ENCODE measurements around the gene ARFRP1. TPM values are rescaled to one million over a fixed set of nuclear protein-coding genes. Genes with fewer than 3 reads are reported as not detected.

Gene ARFRP1
- total and polyA plus RNA-seq, 2 of the 13 experiments (the other 11 are each of a cell fraction or from before 2014, with no cell fraction given): 32.0 to 51.1 TPM

- H3K9ac ChIP-seq (ENCODE audit: insufficient read depth, low read depth, low read length): no peak overlapping the region
- ATAC-seq: no peak
- no peak overlapping the region for H3K4me2 ChIP-seq (ENCODE audit: low read depth, low read length)
- H3K79me2 ChIP-seq (ENCODE audit: insufficient read depth, low read length): no peaks in the 10 kb centered on the region
- H4K20me1 ChIP-seq (ENCODE audit: insufficient read depth, low read length): no peaks in the 10 kb centered on the region
- TF ChIP-seq MTA3 (CRISPR knock-in tag; IDR thresholded peaks at IDR 0.05) (no peak), ADNP (CRISPR knock-in tag; IDR thresholded peaks at IDR 0.05) (no peak), ZNF737 (CRISPR knock-in tag; IDR thresholded peaks at IDR 0.05; ENCODE audit: borderline replicate concordance) (0 out of 2 replicates have a peak, but pooled peaks have one; percentile 4), SMAD9 (CRISPR knock-in tag; IDR thresholded peaks at IDR 0.05) (no peak), HOXA3 (CRISPR knock-in tag; IDR thresholded peaks at IDR 0.05) (0 out of 2 replicates have a peak, but pooled peaks have one; percentile 23)
- TF ChIP-seq, protein P1, sequence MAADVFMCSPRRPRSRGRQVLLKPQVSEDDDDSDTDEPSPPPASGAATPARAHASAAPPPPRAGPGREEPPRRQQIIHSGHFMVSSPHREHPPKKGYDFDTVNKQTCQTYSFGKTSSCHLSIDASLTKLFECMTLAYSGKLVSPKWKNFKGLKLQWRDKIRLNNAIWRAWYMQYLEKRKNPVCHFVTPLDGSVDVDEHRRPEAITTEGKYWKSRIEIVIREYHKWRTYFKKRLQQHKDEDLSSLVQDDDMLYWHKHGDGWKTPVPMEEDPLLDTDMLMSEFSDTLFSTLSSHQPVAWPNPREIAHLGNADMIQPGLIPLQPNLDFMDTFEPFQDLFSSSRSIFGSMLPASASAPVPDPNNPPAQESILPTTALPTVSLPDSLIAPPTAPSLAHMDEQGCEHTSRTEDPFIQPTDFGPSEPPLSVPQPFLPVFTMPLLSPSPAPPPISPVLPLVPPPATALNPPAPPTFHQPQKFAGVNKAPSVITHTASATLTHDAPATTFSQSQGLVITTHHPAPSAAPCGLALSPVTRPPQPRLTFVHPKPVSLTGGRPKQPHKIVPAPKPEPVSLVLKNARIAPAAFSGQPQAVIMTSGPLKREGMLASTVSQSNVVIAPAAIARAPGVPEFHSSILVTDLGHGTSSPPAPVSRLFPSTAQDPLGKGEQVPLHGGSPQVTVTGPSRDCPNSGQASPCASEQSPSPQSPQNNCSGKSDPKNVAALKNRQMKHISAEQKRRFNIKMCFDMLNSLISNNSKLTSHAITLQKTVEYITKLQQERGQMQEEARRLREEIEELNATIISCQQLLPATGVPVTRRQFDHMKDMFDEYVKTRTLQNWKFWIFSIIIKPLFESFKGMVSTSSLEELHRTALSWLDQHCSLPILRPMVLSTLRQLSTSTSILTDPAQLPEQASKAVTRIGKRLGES (CRISPR knock-in tag; IDR thresholded peaks at IDR 0.05; ENCODE audit: borderline replicate concordance): no peak
- TF ChIP-seq, protein P2, sequence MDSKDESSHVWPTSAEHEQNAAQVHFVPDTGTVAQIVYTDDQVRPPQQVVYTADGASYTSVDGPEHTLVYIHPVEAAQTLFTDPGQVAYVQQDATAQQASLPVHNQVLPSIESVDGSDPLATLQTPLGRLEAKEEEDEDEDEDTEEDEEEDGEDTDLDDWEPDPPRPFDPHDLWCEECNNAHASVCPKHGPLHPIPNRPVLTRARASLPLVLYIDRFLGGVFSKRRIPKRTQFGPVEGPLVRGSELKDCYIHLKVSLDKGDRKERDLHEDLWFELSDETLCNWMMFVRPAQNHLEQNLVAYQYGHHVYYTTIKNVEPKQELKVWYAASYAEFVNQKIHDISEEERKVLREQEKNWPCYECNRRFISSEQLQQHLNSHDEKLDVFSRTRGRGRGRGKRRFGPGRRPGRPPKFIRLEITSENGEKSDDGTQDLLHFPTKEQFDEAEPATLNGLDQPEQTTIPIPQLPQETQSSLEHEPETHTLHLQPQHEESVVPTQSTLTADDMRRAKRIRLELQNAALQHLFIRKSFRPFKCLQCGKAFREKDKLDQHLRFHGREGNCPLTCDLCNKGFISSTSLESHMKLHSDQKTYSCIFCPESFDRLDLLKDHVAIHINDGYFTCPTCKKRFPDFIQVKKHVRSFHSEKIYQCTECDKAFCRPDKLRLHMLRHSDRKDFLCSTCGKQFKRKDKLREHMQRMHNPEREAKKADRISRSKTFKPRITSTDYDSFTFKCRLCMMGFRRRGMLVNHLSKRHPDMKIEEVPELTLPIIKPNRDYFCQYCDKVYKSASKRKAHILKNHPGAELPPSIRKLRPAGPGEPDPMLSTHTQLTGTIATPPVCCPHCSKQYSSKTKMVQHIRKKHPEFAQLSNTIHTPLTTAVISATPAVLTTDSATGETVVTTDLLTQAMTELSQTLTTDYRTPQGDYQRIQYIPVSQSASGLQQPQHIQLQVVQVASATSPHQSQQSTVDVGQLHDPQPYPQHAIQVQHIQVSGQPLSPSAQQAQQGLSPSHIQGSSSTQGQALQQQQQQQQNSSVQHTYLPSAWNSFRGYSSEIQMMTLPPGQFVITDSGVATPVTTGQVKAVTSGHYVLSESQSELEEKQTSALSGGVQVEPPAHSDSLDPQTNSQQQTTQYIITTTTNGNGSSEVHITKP (CRISPR knock-in tag; IDR thresholded peaks at IDR 0.05; ENCODE audit: low read depth): no peak
- in situ Hi-C loops (cut with HindIII; ENCODE audit: extremely low pct_ligation_motif_present, low pct_unique_long_range_greater_than_20kb) (no loop called here), intact Hi-C loops (cut with micrococcal nuclease; ENCODE audit: unreplicated experiment) (loop anchor here (10.0 kb wide), 1 partner anchor 116 kb away; the partner anchor contains the start of genes ABHD16B and TPD52L2)
- no TSS peak for BruUV-seq (replicated peaks)
- ChIA-PET CTCF (ENCODE audit: low intra/inter-chr PET ratio, low total read pairs) (no interaction called here), POLR2A (interaction anchor here (1.7 to 5.1 kb wide), 3 partner anchors 8 to 116 kb away, joined by 3 to 28 read pairs (median 11); partner anchors contain the start of genes LIME1, SLC2A4RG and TPD52L2)
- no peak overlapping the region for H2AFZ ChIP-seq (ENCODE audit: low read length)
- 71% methylated on average over 11 of the region's 11 CpGs for WGBS (ENCODE audit: low lambda C conversion rate)
- DNase-seq (ENCODE audit: low spot score): no peak
- no peak for FAIRE-seq
- H3K9me3 ChIP-seq (ENCODE audit: low read length): no peaks in the 10 kb centered on the region
- H3K27ac ChIP-seq (ENCODE audit: extremely low read length, insufficient read depth, low read length): no peak overlapping the region
- H3K4me1 ChIP-seq (ENCODE audit: insufficient read depth, low read length): peaks cover 59% of the 10 kb centered on the region
- H3K27me3 ChIP-seq (ENCODE audit: control insufficient read depth in 1 of 2, insufficient read depth in 2 of 2, low read length in 2 of 2): no peaks in the 10 kb centered on the region; a peak in 1 of 5 replicates
- no peak overlapping the region for H3K4me3 ChIP-seq (replicated peaks in 1 of 3; ENCODE audit: insufficient read depth in 1 of 3, low read depth in 2 of 3, low read length in 3 of 3)
- peaks cover 1% of the 10 kb centered on the region in 2 experiments; a peak in 2 of 5 replicates for H3K36me3 ChIP-seq (replicated peaks in 1 of 2; ENCODE audit: control insufficient read depth in 1 of 2, insufficient read depth in 2 of 2, low read length in 2 of 2)
These were observed 41.1 kb upstream of the ARFRP1 start for GRCh38 chr20:63748934-63749270.
